Activated naive CD4-positive, alpha-beta T cell treated with anti-CD3 and anti-CD28 coated beads, Interleukin-2, amount 50 U/mL, for 24 hours (primary cell): ENCODE measurements around the gene ECHDC3.

Source experiments
- H3K27ac Mint-ChIP-seq: one replicate; pipeline ENCODE4 v1.8.0; 2021; ENCODE audit warnings: mild to moderate bottlenecking, mixed read lengths
- H3K27me3 Mint-ChIP-seq: one replicate; pipeline ENCODE4 v1.8.0; 2021; ENCODE audit warnings: mixed read lengths
- H3K36me3 Mint-ChIP-seq: one replicate; pipeline ENCODE4 v1.8.0; 2021; ENCODE audit warnings: mixed read lengths
- H3K4me1 Mint-ChIP-seq: one replicate; pipeline ENCODE4 v1.8.0; 2021; ENCODE audit warnings: mixed read lengths
- H3K4me3 Mint-ChIP-seq: one replicate; pipeline ENCODE4 v1.8.0; 2021; ENCODE audit warnings: mild to moderate bottlenecking, mixed read lengths
- H3K9me3 Mint-ChIP-seq: one replicate; pipeline ENCODE4 v1.8.0; 2021; ENCODE audit warnings: mixed read lengths

The ECHDC3 gene

DNA sequence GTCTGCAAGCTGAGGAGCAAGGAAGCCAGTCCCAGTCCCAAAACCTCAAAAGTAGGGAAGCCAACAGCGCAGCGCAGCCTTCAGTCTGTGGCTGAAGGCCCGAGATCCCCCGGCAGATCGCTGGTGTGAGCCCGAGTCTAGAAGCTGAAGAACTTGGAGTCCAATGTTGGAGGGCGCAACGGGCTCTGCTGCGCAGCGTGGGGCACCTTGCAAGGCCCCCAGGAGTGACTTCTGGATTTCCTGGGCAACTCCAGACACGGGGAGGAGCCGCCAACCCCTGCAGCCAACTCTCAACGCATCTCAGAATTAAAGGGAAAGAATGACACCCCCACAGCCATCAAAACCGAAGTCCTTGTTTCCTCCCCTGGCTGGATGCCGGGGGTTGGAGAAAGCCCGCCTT, 62.2 kb downstream of the ECHDC3 start:
- Mint-ChIP-seq H3K27me3 (peaks cover 1% of the 10 kb centered on the region), H3K4me3 (no peak overlapping the region), H3K9me3 (no peaks in the 10 kb centered on the region)

DNA sequence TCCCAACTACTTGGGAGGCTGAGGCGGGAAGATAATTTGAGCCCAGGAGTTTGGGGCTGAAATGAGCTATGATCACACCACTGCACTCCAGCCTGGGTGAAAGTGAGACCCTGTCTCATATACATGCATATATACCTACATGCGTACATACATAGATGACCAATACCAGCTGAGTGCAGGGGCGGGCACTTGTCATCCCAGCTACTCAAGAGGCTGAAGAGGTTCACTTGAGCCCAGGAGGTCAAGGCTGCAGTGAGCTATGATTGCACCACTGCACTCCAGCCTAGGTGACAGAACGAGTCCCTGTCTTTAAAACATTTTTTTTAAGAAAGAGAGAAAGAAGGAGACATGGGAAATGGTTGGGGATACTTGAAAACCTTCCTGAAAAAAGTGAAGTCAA, 63.6 kb downstream of the ECHDC3 start:
- H3K36me3 Mint-ChIP-seq, result no peaks in the 10 kb centered on the region
- H3K27ac Mint-ChIP-seq, result no peak overlapping the region
- no peak overlapping the region for H3K4me3 Mint-ChIP-seq
- H3K4me1 Mint-ChIP-seq, result no peaks in the 10 kb centered on the region
- no peaks in the 10 kb centered on the region for H3K9me3 Mint-ChIP-seq
- peaks cover 1% of the 10 kb centered on the region for H3K27me3 Mint-ChIP-seq

More for the DNA sequence above, 62.2 kb downstream of the ECHDC3 start:
- H3K4me1 Mint-ChIP-seq, result no peaks in the 10 kb centered on the region
- H3K36me3 Mint-ChIP-seq, result no peaks in the 10 kb centered on the region
- no peak overlapping the region for H3K27ac Mint-ChIP-seq

DNA sequence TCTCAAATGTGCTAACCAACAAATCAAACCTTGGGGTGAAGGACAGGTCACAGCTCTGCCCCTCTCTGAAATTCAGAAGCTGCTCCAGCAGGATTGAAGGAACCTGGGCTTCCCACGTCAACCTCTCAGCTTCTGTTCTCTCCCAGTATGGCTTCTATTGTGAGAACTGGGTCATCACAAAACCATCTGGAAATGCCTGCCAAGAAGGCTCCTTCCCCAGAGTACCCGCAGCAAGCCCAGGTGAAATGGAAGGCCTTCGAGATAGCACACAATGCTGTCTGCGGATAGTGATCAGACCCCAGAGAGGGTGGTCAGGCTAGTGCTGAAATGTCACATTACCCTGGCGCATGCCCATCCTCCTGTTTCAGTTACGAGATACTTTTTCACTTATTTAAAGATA, 64.5 kb downstream of the ECHDC3 start:
- Mint-ChIP-seq H3K4me3 (no peak overlapping the region), H3K27me3 (peaks cover 1% of the 10 kb centered on the region), H3K4me1 (no peaks in the 10 kb centered on the region), H3K36me3 (no peaks in the 10 kb centered on the region), H3K9me3 (no peaks in the 10 kb centered on the region), H3K27ac (no peak overlapping the region)

DNA sequence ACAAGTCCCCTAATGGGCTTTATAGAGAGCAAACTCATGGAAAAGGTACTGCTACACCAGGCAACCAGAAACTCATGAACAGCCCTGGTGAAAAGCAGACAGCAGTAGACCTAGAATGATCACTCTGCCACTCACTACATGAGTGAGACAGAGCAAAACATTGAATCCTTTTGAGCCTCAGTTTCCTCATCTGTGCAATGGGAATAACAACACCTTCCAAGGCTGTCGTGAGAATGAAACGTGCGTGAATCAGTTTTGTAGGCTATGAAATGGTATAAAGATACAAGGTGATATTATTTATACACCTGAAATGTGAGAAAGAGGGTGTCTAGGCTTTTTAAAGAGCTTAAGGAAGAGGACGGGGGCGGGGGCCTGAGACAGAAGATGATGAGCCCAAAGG, 66.6 kb downstream of the ECHDC3 start:
- Mint-ChIP-seq H3K4me3 (no peak overlapping the region), H3K36me3 (no peaks in the 10 kb centered on the region), H3K4me1 (no peaks in the 10 kb centered on the region), H3K9me3 (no peaks in the 10 kb centered on the region), H3K27me3 (peaks cover 1% of the 10 kb centered on the region), H3K27ac (no peak overlapping the region)

DNA sequence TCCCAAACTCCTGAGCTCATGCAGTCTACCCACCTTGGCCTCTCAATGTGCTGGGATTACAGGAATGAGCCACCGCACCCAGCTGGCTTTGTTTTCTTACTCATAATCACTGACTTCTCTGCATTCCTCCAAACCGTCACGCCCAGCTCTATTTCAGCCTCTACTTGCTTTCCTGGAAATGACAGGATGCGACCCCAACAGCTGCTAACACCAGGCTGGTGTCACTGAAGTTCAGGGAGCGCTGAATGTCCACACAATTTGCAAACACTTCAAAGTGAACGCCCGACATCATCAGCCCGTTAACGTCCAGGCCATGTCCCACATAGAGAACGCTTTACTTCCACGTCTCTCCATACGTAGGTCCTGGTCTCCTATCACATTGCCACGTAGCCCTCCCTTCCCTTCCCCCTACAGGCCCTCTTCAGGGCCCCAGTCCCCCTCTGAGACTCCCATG, 68.2 kb downstream of the ECHDC3 start:
- Mint-ChIP-seq H3K4me1 (no peaks in the 10 kb centered on the region), H3K36me3 (no peaks in the 10 kb centered on the region), H3K9me3 (no peaks in the 10 kb centered on the region), H3K4me3 (no peak overlapping the region), H3K27me3 (no peaks in the 10 kb centered on the region), H3K27ac (no peak overlapping the region)

DNA sequence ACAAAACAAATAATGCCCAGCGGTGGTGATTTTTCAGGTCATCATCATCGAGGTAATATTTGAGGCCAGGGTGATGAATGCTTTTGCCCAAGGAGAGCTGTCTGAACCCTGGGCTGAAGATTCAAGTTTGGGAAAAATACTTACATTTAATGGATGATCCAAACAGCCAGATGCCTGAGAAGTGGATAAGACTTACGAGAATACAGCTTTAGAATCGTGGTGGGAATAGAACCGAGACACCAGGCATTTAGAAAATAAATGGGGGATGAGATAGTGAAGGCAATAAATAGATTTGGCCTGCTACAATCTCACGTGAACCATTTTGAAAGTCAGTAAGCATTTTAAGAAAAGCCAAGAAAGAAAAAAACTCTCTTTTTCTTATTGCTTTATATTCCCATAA, 68.8 kb downstream of the ECHDC3 start:
- Mint-ChIP-seq H3K4me1 (no peaks in the 10 kb centered on the region), H3K27ac (no peak overlapping the region), H3K27me3 (no peaks in the 10 kb centered on the region), H3K9me3 (no peaks in the 10 kb centered on the region), H3K36me3 (no peaks in the 10 kb centered on the region), H3K4me3 (no peak overlapping the region)

DNA sequence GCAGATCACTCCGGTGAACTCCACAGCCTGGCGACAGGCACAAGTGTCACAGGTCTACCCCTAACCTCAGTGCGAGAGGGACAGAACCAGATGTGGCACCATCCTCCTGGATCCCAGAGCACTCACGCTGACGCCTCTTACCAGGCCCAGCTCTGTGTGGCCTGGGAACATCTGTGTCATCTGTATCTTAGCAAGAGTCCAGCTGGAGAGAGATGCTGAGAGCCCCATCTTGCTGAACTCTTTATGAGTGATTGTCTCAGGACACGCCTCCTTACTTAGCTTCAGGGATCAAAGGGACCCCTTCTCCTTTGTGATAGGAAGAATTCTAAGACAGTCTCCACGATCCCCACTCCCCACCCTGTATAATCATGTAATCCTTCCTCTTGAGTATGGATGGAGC, 71.0 kb downstream of the ECHDC3 start:
- H3K9me3 Mint-ChIP-seq, result no peaks in the 10 kb centered on the region
- no peak overlapping the region for H3K4me3 Mint-ChIP-seq

More for the DNA sequence above, 71.0 kb downstream of the ECHDC3 start:
- Mint-ChIP-seq H3K27me3 (no peaks in the 10 kb centered on the region), H3K27ac (no peak overlapping the region), H3K4me1 (no peaks in the 10 kb centered on the region), H3K36me3 (no peaks in the 10 kb centered on the region)
